Spleen (tissue), 13 donors: ENCODE results near the gene TMEM132C. TPM values are rescaled to one million over a fixed set of nuclear protein-coding genes. Genes with fewer than 3 reads are reported as not detected.

ENCODE experiments used
- DNase-seq: peaks from one replicate; pipeline ENCODE4 v3.0.0-alpha.2; 2020
- H3K27ac ChIP-seq, 8 donors: fragments of 200-600 bp; sonication (generic) in 7 of 8; 1 replicate in 4 of 8; 2 replicates in 4 of 8; pipeline versions ENCODE4 v1.5.0 to v1.8.0; 2016 to 2021; ENCODE audit warnings: inconsistent platforms in 4 of 8, mild to moderate bottlenecking in 4 of 8, moderate library complexity in 1 of 8
- H3K27me3 ChIP-seq, 7 donors: fragments of 200-600 bp; sonication (generic) in 6 of 7; replicated peaks in 1 of 7; 1 replicate in 4 of 7; 2 replicates in 3 of 7; pipeline versions ENCODE4 v1.5.0 to v1.8.0; 2016 to 2021; ENCODE audit warnings: inconsistent platforms in 3 of 7, mild to moderate bottlenecking in 1 of 7
- H3K36me3 ChIP-seq, 6 donors: fragments of 200-600 bp; sonication (generic) in 5 of 6; 1 replicate in 4 of 6; 2 replicates in 2 of 6; pipeline versions ENCODE4 v1.5.0 to v1.8.0; 2016 to 2021; ENCODE audit warnings: inconsistent platforms in 2 of 6
- H3K4me1 ChIP-seq, 6 donors: fragments of 200-600 bp; sonication (generic) in 5 of 6; 1 replicate in 3 of 6; 2 replicates in 3 of 6; pipeline versions ENCODE4 v1.5.0 to v1.8.0; 2016 to 2021; ENCODE audit warnings: inconsistent platforms in 3 of 6
- H3K4me3 ChIP-seq, 8 donors: fragments of 200-600 bp; sonication (generic) in 7 of 8; 1 replicate in 4 of 8; 2 replicates in 4 of 8; pipeline versions ENCODE4 v1.5.0 to v1.8.0; 2016 to 2021; ENCODE audit warnings: inconsistent platforms in 4 of 8, mild to moderate bottlenecking in 4 of 8, moderate library complexity in 2 of 8
- H3K9me3 ChIP-seq, 8 donors: fragments of 200-600 bp; sonication (generic) in 7 of 8; 1 replicate in 4 of 8; 2 replicates in 4 of 8; pipeline versions ENCODE4 v1.5.0 to v1.8.0; 2016 to 2021; ENCODE audit warnings: inconsistent platforms in 4 of 8
- POLR2A ChIP-seq, 3 donors: fragments of 450-650 bp; IDR thresholded peaks; one replicate each; pipeline ENCODE4 v1.5.1; 2017; ENCODE audit warnings: antibody characterized with exemption in 3 of 3, mild to moderate bottlenecking in 1 of 3
- POLR2AphosphoS5 ChIP-seq, 3 donors: sonication (generic); formaldehyde crosslinking; IDR thresholded peaks; one replicate each; pipeline ENCODE4 v1.5.1; 2017; ENCODE audit warnings: antibody characterized with exemption in 3 of 3
- WGBS, 5 donors: extraction: QIAGEN DNeasy Blood & Tissue Kit in 3 of 5; methylation state at CpG; one replicate each; pipeline versions ENCODE4 v1.1.5 to v1.1.7; 2013 to 2018; 5-methylcytosine and 5-hydroxymethylcytosine counted together
- intact Hi-C: fragments of 100-400 bp; cut with DNase I; formaldehyde crosslinking; loops from one replicate; pipeline ENCODE4 v1.15.0; 2023; ENCODE audit warnings: low total_unique reads
- long read RNA-seq, 2 donors: transcript quantifications; one replicate each; lab custom pipeline, GENCODE V29; 2026
- polyA plus RNA-seq, 3 donors: library from polyadenylated mRNA; stranded (reverse); fragments of 200-250 nt; gene quantifications; one replicate each; pipeline ENCODE4 v1.2.1, GENCODE V29; 2013
- total RNA-seq, 7 donors: library from RNA; depleted of rRNA in 3 of 7; stranded (reverse); fragments of >200 nt in 3 of 7; fragmentation: NEBNext Ultra II Directional in 4 of 7; extraction: Animal tissue kit (Norgen Biotek cat#: 25700) in 4 of 7; gene quantifications; one replicate each; pipeline versions ENCODE4 v1.1.0 to v1.2.1, GENCODE V29; 2016 to 2021
- TF ChIP-seq, protein P1 (sequence below), 11 experiments: fragments of 200-600 bp in 7 of 11; fragments of 450-650 bp in 4 of 11; sonication (generic) in 4 of 11; IDR thresholded peaks in 8 of 11; conservative IDR thresholded peaks in 3 of 11; 1 replicate in 7 of 11; 2 replicates in 4 of 11; pipeline versions ENCODE4 v1.4.0 to v1.8.0; 2016 to 2021; ENCODE audit warnings: antibody characterized with exemption in 11 of 11, inconsistent platforms in 4 of 11, mild to moderate bottlenecking in 1 of 11
- donor health status: healthy with polysubstance abuse.
- donor health status: DM: no; HTN: no; CAD: no; lungs with moderate emphysema.
- donor health status: DM: no; HTN: no; CAD: no.
- donor health status: Bipolar disorder and iron deficiency.
- donor health status: healthy.
- donor health status: DM: no; HTN: no; CAD: no.
- donor health status: DM: yes; HTN: yes; CAD: no.

TMEM132C gene
- under 1 TPM in 4 of 7 donors, not detected in 3; 0.25 to 0.83 (median 0.30) TPM for total RNA-seq
- polyA plus RNA-seq, result under 1 TPM in 2 of 3 donors, not detected in 1; 0.08 to 0.13 TPM
- long read RNA-seq, donor 1, result 0 reads
- long read RNA-seq, donor 2, result 0 reads

DNA sequence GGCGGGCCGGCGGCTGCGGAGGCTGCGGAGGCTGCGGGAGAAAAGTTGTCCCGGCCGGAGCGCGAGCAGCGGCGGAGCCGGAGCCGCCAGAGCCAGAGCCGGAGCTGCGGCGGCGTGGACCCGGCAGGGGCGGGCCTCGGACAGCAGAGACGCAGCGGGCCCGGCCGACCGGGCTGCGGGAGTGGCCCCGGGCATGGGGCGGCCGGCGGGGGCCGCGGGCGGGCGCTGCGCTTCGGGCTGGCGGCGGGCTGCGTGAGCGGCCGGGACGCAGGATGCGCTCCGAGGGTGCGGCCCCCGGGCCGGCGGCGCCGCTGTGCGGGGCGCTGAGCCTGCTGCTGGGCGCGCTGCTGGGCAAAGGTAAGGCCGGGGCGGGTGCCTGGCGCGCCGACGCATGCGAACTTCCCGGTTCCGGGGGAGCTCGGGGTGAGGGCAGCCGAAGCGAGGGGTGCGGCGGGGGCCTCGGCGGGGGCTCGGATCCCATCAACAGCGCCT is at the start of gene TMEM132C:
Gene TMEM132C, plus strand, starts transcription at position 40 of the 492 bp plus-strand sequence. Its CDS starts 233 bp downstream, at position 273.
- TF ChIP-seq, protein P1, sequence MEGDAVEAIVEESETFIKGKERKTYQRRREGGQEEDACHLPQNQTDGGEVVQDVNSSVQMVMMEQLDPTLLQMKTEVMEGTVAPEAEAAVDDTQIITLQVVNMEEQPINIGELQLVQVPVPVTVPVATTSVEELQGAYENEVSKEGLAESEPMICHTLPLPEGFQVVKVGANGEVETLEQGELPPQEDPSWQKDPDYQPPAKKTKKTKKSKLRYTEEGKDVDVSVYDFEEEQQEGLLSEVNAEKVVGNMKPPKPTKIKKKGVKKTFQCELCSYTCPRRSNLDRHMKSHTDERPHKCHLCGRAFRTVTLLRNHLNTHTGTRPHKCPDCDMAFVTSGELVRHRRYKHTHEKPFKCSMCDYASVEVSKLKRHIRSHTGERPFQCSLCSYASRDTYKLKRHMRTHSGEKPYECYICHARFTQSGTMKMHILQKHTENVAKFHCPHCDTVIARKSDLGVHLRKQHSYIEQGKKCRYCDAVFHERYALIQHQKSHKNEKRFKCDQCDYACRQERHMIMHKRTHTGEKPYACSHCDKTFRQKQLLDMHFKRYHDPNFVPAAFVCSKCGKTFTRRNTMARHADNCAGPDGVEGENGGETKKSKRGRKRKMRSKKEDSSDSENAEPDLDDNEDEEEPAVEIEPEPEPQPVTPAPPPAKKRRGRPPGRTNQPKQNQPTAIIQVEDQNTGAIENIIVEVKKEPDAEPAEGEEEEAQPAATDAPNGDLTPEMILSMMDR (IDR thresholded peaks at IDR 0.05 in 8 of 11, conservative IDR thresholded peaks at IDR 0.05 in 3 of 11), result no peak
- intact Hi-C loops, result no loop called here
- Histone ChIP-seq H3K36me3 (no peaks in the 10 kb centered on the region), H3K27ac (no peak within 1 kb of the TSS), H3K4me3 (peak within 1 kb of the TSS in 2 of 8 donors; percentile 10 to 49), H3K27me3 (peaks cover 9 to 89% (median 31%) of the 10 kb centered on the region in 7 donors), H3K4me1 (peaks cover 0 to 18% (median 7%) of the 10 kb centered on the region in 6 donors), H3K9me3 (peaks cover 0 to 13% (median 0%) of the 10 kb centered on the region in 8 donors)
- no peak for DNase-seq
- WGBS, 5 donors, result 4 to 6% (median 4%) methylated on average over 31 to 73 of the region's 73 CpGs; no CpG with 5 or more reads in 2 of the 5 donors

DNA sequence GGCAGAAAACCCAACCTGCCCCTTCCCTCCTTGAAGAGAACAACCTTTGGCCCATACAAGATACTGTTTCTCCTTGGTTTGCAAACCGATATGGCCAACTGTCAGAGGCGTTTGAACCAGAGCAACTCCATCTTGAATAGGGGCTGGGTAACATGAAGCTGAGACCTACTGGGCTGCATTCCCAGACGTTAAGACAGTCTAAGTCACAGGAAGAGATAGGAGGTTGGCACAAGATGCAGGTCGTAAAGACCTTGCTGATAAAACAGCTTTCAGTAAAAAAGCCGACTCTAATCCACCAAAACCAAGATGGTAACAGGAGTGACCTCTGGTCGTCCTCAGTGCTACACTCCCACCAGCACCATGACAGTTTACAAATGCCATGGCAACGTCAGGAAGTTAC is 42.7 kb upstream of the TMEM132C start:
- Histone ChIP-seq H3K27me3 (peaks cover 0 to 12% (median 0%) of the 10 kb centered on the region in 7 donors), H3K36me3 (no peaks in the 10 kb centered on the region), H3K27ac (no peak overlapping the region), H3K4me3 (no peak overlapping the region), H3K4me1 (no peaks in the 10 kb centered on the region), H3K9me3 (no peaks in the 10 kb centered on the region)
- 62 to 76% (median 70%) methylated on average over 7 of the region's 7 CpGs for WGBS, 5 donors
- intact Hi-C loops, result no loop called here
- TF ChIP-seq POLR2A (IDR thresholded peaks at IDR 0.05), result no peak
- no peak for TF ChIP-seq POLR2AphosphoS5 (IDR thresholded peaks at IDR 0.05)
- TF ChIP-seq, protein P1 (IDR thresholded peaks at IDR 0.05 in 8 of 11, conservative IDR thresholded peaks at IDR 0.05 in 3 of 11), result no peak
- DNase-seq, result no peak

DNA sequence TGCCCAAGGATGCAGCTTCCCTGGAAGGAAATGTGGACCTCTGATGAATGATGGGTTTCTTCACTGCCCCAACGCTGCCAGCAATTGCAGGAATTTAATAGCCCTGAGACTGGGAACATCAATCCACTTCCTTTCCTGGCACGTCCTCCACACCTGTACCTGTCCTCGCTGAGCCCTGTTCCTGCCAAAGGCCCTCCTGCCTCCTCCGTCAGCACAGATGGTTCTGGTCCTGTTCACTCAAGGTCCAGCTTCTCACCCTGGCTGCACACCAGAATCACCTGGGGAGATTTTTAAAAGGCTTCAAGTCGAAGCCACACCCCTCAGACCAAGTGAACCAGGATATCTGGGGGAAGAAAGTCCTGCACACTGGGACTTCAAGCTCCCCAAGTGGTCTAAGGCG is 38.4 kb upstream of the TMEM132C start:
- no peak for TF ChIP-seq POLR2A (IDR thresholded peaks at IDR 0.05)
- TF ChIP-seq, protein P1 (IDR thresholded peaks at IDR 0.05 in 8 of 11, conservative IDR thresholded peaks at IDR 0.05 in 3 of 11), result no peak
- no peak for TF ChIP-seq POLR2AphosphoS5 (IDR thresholded peaks at IDR 0.05)
- DNase-seq, result no peak
- H3K36me3 ChIP-seq, result no peaks in the 10 kb centered on the region
- H3K27ac ChIP-seq, result no peak overlapping the region
- H3K4me3 ChIP-seq, result no peak overlapping the region
- intact Hi-C loops, result no loop called here
- peaks cover 0 to 4% (median 0%) of the 10 kb centered on the region in 8 donors for H3K9me3 ChIP-seq
- peaks cover 0 to 12% (median 0%) of the 10 kb centered on the region in 7 donors for H3K27me3 ChIP-seq
- WGBS, 5 donors, result 63 to 67% (median 64%) methylated on average over 6 of the region's 6 CpGs
- no peaks in the 10 kb centered on the region for H3K4me1 ChIP-seq

DNA sequence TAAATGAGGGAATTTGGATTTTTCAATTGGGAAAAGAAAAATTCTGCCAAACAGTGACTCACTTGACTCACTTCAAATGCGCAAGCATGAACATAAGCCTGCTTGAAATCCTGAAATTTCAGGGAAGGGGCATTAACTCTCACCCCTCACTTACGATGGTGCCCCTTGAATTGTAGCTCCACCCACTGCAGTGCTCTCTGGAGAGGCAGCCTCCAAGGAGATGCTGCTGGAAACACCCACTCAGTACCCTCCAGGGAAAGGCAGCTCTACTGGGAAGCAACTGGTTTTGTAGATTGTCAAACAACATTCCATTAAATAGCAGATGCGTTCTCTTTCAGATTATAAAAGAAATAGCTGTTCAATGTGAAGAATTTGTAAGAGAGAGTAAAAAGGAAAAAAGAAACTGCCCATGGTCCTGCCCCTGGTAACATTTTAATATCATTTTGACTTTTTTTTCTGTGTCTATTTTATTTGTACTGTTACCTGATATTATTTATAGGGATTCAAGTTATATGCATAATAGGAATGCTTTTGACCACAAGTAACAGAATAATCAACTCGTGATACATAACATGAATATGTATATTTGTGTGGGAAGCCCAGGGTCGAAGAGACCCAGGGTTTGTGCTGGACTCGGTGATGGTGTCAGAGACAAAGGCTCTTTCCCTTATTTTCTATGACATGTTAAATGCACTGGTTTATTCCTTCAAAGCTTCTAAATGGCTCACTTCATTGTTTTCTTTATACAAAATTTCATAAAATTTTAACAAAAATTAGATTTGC is 31.1 kb upstream of the TMEM132C start:
- Histone ChIP-seq H3K4me3 (no peak overlapping the region), H3K27me3 (peaks cover 0 to 8% (median 0%) of the 10 kb centered on the region in 7 donors), H3K36me3 (no peaks in the 10 kb centered on the region), H3K9me3 (peaks cover 0 to 15% (median 6%) of the 10 kb centered on the region in 8 donors), H3K4me1 (no peaks in the 10 kb centered on the region), H3K27ac (no peak overlapping the region)
- 65 to 75% (median 70%) methylated on average over 6 of the region's 6 CpGs for WGBS, 5 donors
- DNase-seq, result no peak
- TF ChIP-seq, protein P1 (IDR thresholded peaks at IDR 0.05 in 8 of 11, conservative IDR thresholded peaks at IDR 0.05 in 3 of 11), result no peak
- TF ChIP-seq POLR2A (IDR thresholded peaks at IDR 0.05) (no peak), POLR2AphosphoS5 (IDR thresholded peaks at IDR 0.05) (no peak)
- intact Hi-C loops, result no loop called here
